ENCODE measurements around the gene ZNF441. TPM values are rescaled to one million over a fixed set of nuclear protein-coding genes. Genes with fewer than 3 reads are reported as not detected.
"Not testable (repeated sequence)": the region's sequence is repeated elsewhere in the genome, so short reads cannot be mapped to it uniquely, and the experiment has no call there.

ZNF441 gene
- total RNA-seq, 2 experiments from 2014 or later, result 4.0 TPM

DNA sequence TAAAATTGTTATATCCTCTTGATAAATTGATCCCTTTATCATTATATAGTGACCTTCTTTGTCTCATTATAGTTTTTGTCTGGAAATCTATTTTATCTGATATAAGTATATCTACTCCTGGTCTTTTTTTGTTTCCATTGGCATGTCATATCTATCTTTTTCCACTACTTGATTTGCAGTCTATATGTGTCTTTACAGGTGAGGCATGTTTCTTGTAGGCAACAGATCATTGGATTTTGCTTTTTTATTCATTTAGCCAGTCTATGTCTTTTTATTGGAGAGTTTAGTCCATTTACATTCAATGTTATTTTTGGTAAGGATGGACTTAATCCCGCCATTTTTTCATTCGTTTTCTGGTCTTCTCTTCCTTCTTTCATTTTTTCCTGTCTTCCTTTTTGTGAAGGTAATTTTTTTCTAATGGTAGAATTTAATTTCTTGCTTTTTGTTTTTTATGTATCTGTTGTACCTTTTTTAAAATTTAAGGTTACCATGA lies 14.5 kb upstream of the ZNF441 start:
- H3K9me3 Mint-ChIP-seq, result peaks cover 46% of the 10 kb centered on the region
- H3K4me1 Mint-ChIP-seq (ENCODE audit: low read depth), result no peaks in the 10 kb centered on the region
- intact Hi-C loops (cut with micrococcal nuclease), result no loop called here
- no peak overlapping the region for H3K27ac Mint-ChIP-seq
- H3K4me3 Mint-ChIP-seq, result no peak overlapping the region
- CTCF ChIA-PET, result no interaction called here
- peaks cover 9% of the 10 kb centered on the region for H3K27me3 Mint-ChIP-seq (ENCODE audit: low read depth)
- H3K36me3 Mint-ChIP-seq (ENCODE audit: low read depth), result peaks cover 10% of the 10 kb centered on the region
- no peak for DNase-seq

DNA sequence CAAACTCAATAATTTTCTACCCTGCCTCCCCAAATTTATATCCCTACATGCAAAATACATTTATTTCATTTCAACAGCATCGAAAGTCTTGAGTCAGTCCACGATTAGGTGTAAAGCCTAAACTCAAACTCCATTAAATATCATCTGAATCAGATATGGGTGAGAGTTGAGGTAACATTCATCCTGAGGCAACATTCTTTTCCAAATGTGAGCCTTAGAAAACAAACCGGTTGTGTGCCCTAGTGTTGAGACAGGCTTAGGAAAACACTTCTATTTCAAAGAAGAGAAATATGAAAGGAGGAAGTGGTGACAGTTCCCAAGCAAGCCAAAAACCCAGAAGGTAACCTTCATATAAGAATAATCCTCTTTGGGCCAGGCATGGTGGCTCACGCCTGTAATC lies 12.1 kb upstream of the ZNF441 start:
- Mint-ChIP-seq H3K36me3 (ENCODE audit: low read depth) (peaks cover 8% of the 10 kb centered on the region), H3K27me3 (ENCODE audit: low read depth) (peaks cover 9% of the 10 kb centered on the region), H3K27ac (no peak overlapping the region), H3K9me3 (peaks cover 34% of the 10 kb centered on the region), H3K4me3 (no peak overlapping the region), H3K4me1 (ENCODE audit: low read depth) (no peaks in the 10 kb centered on the region)
- no peak for DNase-seq
- intact Hi-C loops (cut with micrococcal nuclease), result no loop called here
- CTCF ChIA-PET, result no interaction called here

DNA sequence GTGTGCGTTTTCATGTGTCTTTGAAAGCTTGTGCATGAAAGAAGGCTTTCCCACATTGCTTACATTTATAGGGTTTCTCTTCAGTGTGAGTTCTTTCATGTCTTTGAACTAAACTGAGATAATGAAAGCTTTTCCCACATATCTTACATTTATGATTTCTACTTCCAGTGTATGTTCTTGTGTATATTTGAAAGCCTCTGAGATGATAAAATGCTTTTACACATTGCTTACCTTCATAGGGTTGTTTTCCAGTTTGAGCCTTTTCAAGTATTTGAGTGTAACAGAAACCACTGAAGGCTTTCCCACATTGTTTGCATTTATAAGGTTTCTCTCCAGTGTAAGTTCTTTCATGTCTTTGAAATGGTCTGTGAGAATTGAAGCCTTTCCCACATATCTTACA lies 9.8 kb upstream of the ZNF441 start:
- Mint-ChIP-seq H3K36me3 (ENCODE audit: low read depth) (peaks cover 8% of the 10 kb centered on the region), H3K9me3 (peaks cover 27% of the 10 kb centered on the region), H3K27me3 (ENCODE audit: low read depth) (peaks cover 7% of the 10 kb centered on the region), H3K4me1 (ENCODE audit: low read depth) (no peaks in the 10 kb centered on the region), H3K4me3 (no peak overlapping the region), H3K27ac (no peak overlapping the region)
- CTCF ChIA-PET, result no interaction called here
- no peak for DNase-seq
- intact Hi-C loops (cut with micrococcal nuclease), result no loop called here

DNA sequence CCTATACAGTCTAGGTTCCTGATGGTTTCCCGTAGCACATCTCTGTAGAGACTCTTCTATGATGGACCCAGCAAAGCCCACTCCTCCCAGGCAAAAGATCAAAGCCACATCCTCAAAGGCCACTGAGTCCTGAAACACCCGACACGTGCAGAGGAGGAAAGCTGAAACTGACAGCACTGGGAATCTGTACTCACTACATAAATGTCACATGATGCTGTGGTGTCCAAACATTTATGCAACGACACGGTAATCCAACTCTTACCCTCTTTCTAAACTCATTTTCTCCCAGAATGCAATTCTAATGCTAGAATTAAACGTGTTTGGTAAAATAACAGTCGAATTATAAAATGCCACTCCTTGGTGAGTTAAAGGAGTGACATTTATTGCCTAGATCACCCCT lies 7.0 kb upstream of the ZNF441 start:
- intact Hi-C loops (cut with micrococcal nuclease), result no loop called here
- H3K27ac Mint-ChIP-seq, result no peak overlapping the region
- H3K36me3 Mint-ChIP-seq (ENCODE audit: low read depth), result peaks cover 2% of the 10 kb centered on the region
- H3K27me3 Mint-ChIP-seq (ENCODE audit: low read depth), result peaks cover 4% of the 10 kb centered on the region
- CTCF ChIA-PET, result no interaction called here
- no peaks in the 10 kb centered on the region for H3K4me1 Mint-ChIP-seq (ENCODE audit: low read depth)
- DNase-seq, result no peak
- peaks cover 24% of the 10 kb centered on the region for H3K9me3 Mint-ChIP-seq
- H3K4me3 Mint-ChIP-seq, result no peak overlapping the region

DNA sequence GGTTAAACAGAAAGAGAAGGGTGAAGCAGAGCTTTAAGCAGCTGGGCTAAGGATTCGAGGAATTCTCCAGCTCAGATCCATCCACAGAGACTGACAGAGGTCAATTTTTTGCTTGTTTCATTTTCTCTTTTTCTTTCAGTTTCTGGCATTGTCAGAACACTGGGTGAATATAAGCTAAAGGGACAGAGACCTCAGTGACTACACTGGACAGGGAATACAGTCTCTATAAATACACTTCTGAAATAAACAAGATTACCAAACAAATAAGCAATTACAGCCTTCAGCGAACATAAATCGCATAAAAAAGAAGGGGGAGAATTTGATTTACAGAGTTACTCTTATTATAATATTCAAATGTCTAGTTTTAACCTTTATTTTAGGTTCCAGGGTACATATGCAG lies 3.7 kb upstream of the ZNF441 start:
- Mint-ChIP-seq H3K36me3 (ENCODE audit: low read depth) (peaks cover 2% of the 10 kb centered on the region), H3K4me3 (no peak overlapping the region), H3K4me1 (ENCODE audit: low read depth) (peaks cover 7% of the 10 kb centered on the region), H3K27me3 (ENCODE audit: low read depth) (peaks cover 2% of the 10 kb centered on the region), H3K27ac (no peak overlapping the region), H3K9me3 (peaks cover 3% of the 10 kb centered on the region)
- intact Hi-C loops (cut with micrococcal nuclease), result no loop called here
- CTCF ChIA-PET, result no interaction called here
- DNase-seq, result no peak

DNA sequence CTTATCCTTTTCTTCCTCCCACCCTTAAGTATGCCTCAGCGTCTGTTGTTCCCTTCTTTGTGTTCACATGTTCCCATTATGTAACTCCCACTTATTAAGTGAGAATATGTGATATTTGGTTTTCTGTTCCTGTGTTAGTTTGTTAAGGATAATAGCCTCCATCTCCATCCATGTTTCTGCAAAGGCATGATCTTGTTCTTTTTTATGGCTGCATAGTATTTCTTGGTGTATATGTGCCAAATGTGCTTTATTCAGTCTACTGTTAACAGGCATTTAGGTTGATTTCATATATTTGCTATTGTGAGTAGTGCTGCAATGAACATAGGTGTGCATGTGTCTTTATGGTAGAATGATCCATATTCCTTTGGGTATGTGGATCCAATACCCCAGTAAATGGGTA lies 3.2 kb upstream of the ZNF441 start:
- CTCF ChIA-PET, result no interaction called here
- DNase-seq, result no peak
- intact Hi-C loops (cut with micrococcal nuclease), result no loop called here
- H3K4me1 Mint-ChIP-seq (ENCODE audit: low read depth), result peaks cover 11% of the 10 kb centered on the region
- H3K9me3 Mint-ChIP-seq, result peaks cover 3% of the 10 kb centered on the region
- no peak overlapping the region for H3K4me3 Mint-ChIP-seq
- no peak overlapping the region for H3K27ac Mint-ChIP-seq
- H3K36me3 Mint-ChIP-seq (ENCODE audit: low read depth), result peaks cover 2% of the 10 kb centered on the region
- H3K27me3 Mint-ChIP-seq (ENCODE audit: low read depth), result peaks cover 2% of the 10 kb centered on the region

DNA sequence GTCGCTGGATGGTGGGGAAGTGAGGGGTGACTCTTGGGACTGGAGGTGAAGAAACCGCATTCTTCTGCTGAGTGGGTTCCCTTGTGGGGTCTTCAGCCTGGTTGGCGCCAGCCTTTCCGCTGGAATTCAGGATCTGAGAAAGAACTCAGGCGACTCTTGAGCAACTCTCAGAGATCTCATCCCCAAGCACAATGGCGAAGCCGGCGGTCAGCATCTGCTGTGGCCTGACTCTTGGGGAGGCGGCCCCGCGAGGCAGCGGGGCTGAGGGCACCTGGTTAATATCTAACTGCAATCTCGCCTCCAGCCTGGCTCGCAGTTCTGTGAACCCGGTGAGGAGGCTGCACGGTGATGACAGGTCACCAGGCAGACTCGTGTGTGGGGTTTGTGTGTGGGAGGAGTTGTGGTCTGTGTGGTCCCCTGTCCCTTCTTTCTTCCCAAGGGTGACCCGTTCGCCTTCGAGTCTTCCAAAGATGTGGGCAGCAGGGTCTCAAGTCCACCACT lies 883 bp downstream of the ZNF441 start:
- H3K9me3 Mint-ChIP-seq, result peaks cover 31% of the 10 kb centered on the region
- CTCF ChIA-PET, result interaction anchor here (1.8 kb wide), 1 partner anchor 30 kb away, joined by 7 read pairs; the partner anchor contains the start of gene ZNF491
- peak; percentile 43 for DNase-seq
- peaks cover 16% of the 10 kb centered on the region for H3K4me1 Mint-ChIP-seq (ENCODE audit: low read depth)
- H3K27ac Mint-ChIP-seq, result peak overlapping the region; percentile 61
- H3K4me3 Mint-ChIP-seq, result peak overlapping the region; percentile 96
- H3K27me3 Mint-ChIP-seq (ENCODE audit: low read depth), result peaks cover 2% of the 10 kb centered on the region
- intact Hi-C loops (cut with micrococcal nuclease), result loop anchor here (2.0 to 5.0 kb wide), 2 partner anchors 31 to 45 kb away; partner anchors contain the start of genes ZNF440 and ZNF491
- H3K36me3 Mint-ChIP-seq (ENCODE audit: low read depth), result peaks cover 26% of the 10 kb centered on the region

DNA sequence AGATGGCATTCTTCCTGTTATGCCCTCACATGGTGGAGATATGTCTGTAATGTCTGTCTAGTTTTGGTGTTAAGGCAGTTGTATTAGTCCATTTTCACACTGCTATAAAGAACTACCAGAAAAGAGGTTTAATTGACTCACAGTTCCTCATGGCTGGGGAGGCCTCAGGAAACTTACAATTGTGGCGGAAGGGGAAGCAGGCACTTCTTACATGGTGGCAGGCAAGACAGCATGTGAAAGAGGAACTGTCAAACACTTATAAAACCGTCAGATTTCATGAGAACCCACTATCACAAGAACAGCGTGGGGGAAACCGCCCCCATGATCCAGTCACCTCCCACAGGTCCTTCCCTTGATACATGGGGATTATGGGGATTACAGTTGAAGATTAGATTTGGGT lies 3.2 kb downstream of the ZNF441 start:
- H3K36me3 Mint-ChIP-seq (ENCODE audit: low read depth), result peaks cover 39% of the 10 kb centered on the region
- no peaks in the 10 kb centered on the region for H3K27me3 Mint-ChIP-seq (ENCODE audit: low read depth)
- intact Hi-C loops (cut with micrococcal nuclease), result loop anchor here (5.0 kb wide), 1 partner anchor 42 kb away; the partner anchor contains the start of gene ZNF440
- no peak overlapping the region for H3K4me3 Mint-ChIP-seq
- H3K4me1 Mint-ChIP-seq (ENCODE audit: low read depth), result peaks cover 16% of the 10 kb centered on the region
- peaks cover 48% of the 10 kb centered on the region for H3K9me3 Mint-ChIP-seq
- H3K27ac Mint-ChIP-seq, result no peak overlapping the region
- CTCF ChIA-PET, result no interaction called here
- no peak for DNase-seq

DNA sequence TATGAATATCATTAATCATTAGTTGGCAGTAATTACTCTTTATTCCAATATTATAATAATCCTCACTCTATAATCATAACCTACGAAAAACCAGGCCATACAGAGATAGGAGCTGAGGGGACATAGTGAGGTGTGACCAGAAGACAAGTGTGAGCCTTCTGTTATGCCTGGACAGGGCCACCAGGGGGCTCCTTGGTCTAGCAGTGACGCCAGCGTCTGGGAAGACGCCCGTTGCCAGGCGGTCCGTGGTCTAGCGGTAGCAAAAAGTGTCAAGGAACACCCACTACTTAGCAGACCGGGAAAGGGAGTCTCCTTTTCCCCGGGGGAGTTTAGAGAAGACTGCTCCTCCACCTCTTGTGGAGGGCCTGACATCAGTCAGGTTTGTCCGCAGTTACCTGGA lies 4.7 kb downstream of the ZNF441 start:
- intact Hi-C loops (cut with micrococcal nuclease); DNase-seq; H3K27ac Mint-ChIP-seq; H3K27me3 Mint-ChIP-seq (ENCODE audit: low read depth); H3K4me3 Mint-ChIP-seq: not testable (repeated sequence)
- Mint-ChIP-seq H3K9me3 (peaks cover 55% of the 10 kb centered on the region), H3K4me1 (ENCODE audit: low read depth) (peaks cover 14% of the 10 kb centered on the region), H3K36me3 (ENCODE audit: low read depth) (peaks cover 52% of the 10 kb centered on the region)
- CTCF ChIA-PET, result interaction anchor here (0.6 to 1.5 kb wide), 2 partner anchors 26 to 55 kb away, joined by 3 to 4 read pairs; no protein-coding TSS in a partner anchor

DNA sequence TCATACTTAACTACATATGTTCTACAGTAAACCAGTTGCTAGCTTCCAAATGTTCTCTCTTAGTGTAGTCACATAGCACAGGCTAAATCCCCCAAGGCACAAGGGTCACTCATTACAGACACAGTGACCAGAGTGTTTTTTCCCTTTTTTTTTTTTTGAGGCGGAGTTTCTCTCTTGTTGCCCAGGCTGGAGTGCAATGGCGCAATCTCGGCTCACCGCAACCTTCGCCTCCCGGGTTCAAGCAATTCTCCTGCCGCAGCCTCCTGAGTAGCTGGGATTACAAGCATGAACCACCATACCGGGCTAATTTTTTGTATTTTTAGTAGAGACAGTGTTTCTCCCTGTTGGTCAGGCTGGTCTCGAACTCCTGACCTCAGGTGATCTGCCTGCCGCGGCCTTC lies 9.9 kb downstream of the ZNF441 start:
- H3K27me3 Mint-ChIP-seq (ENCODE audit: low read depth); H3K4me3 Mint-ChIP-seq: not testable (repeated sequence)

DNA sequence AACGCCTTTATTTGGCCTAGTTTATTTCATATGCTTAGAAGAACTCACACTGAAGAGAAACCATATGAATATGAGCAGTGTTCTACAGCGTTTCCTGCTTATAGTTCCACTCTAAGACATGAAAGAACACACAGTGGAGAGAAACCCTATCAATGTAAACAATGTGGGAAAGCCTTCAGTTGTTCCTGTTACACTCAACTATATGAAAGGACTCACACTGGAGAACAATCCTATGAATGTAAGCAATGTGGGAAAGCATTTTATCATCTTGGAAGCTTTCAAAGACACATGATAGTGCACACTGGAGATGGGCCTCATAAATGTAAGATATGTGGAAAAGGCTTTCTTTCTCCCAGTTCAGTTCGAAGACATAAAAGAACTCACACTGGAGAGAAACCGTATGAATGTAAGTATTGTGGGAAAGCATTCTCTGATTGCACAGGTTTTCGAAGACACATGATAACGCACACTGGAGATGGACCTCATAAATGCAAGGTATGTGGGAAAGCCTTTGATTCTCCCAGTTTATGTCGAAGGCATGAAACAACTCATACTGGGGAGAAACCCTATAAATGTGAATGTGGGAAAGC lies 13.7 kb downstream of the ZNF441 start:
- Mint-ChIP-seq H3K27me3 (ENCODE audit: low read depth) (no peaks in the 10 kb centered on the region), H3K36me3 (ENCODE audit: low read depth) (peaks cover 82% of the 10 kb centered on the region), H3K4me3 (no peak overlapping the region), H3K4me1 (ENCODE audit: low read depth) (no peaks in the 10 kb centered on the region), H3K27ac (no peak overlapping the region), H3K9me3 (peaks cover 76% of the 10 kb centered on the region)
- CTCF ChIA-PET, result no interaction called here
- intact Hi-C loops (cut with micrococcal nuclease), result no loop called here
- no peak for DNase-seq

More for the DNA sequence above, 9.9 kb downstream of the ZNF441 start:
- peaks cover 82% of the 10 kb centered on the region for H3K36me3 Mint-ChIP-seq (ENCODE audit: low read depth)
- H3K27ac Mint-ChIP-seq; DNase-seq; H3K4me1 Mint-ChIP-seq (ENCODE audit: low read depth); intact Hi-C loops (cut with micrococcal nuclease); CTCF ChIA-PET: not testable (repeated sequence)
- H3K9me3 Mint-ChIP-seq, result peaks cover 77% of the 10 kb centered on the region

DNA sequence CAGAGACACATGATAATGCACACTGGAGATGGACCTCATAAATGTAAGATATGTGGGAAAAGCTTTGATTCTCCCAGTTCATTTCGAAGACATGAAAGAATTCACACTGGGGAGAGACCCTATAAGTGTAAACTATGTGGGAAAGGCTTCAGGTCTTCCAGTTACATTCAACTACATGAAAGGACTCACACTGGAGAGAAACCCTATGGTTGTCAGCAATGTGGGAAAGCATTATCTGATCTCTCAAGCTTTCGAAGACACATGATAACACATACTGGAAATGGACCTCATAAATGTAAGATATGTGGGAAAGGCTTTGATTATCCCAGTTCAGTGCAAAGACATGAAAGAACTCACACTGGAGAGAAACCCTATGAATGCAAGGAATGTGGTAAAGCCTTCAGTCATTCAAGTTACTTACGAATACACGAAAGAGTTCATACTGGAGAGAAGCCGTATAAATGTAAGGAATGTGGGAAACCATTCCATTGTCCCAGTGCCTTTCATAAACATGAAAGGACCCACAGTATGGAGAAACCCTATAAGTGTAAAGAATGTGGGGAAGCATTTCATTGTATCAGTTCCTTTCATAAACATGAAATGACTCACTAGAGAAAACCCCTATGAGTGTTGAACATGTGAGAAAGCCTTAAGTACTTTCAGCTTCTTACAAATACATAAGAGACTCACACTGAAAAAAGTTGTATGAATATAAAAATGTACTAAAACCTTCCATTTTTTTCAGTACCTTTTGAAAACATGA lies 14.7 kb downstream of the ZNF441 start:
- Mint-ChIP-seq H3K4me3 (no peak overlapping the region), H3K4me1 (ENCODE audit: low read depth) (no peaks in the 10 kb centered on the region), H3K36me3 (ENCODE audit: low read depth) (peaks cover 76% of the 10 kb centered on the region), H3K27ac (no peak overlapping the region), H3K9me3 (peaks cover 75% of the 10 kb centered on the region), H3K27me3 (ENCODE audit: low read depth) (no peaks in the 10 kb centered on the region)
- intact Hi-C loops (cut with micrococcal nuclease), result no loop called here
- CTCF ChIA-PET, result interaction anchor here (1.2 kb wide), 1 partner anchor 16 kb away, joined by 3 read pairs; the partner anchor contains the start of gene ZNF491
- no peak for DNase-seq
